NCI-H748 treated with DMSO at 0.1 percent for 48 hours (cell line): ENCODE measurements around the gene BRAT1.

Experiments used
- DNase-seq: peaks from one replicate; lab custom pipeline; 2025; lab: John Stamatoyannopoulos, UW

Gene BRAT1

DNA sequence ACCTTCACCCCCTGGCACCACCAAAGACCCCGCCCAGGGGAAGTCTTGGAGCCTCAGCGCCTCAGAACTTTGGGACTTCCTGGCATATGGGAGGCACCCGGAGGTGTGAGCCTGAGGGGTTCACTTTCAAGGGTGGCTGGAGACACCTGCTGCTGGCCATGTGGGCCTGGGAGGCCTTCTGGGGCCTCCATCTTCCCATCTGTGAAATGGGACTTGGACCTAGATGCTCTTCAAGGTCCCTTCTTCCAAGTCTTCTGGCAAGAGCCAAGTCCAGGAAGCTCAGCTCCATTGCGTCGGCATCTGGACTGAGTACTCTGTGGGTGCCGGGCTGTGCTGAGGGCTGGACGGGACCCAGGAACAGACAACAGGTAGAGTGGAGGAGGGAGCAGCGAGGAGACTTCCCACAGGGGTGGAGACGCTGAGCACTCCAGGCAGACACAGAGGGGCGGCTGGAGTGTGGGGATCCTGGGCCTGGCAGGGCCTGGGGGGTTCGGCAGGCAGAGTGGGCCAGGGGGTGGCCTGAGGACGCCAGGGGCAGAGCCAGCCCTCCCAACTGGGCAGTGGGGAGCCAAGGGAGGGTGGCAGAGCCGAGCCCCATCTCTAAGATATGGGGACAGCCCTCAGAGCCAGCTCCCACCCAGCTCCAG lies 45.1 kb downstream of the BRAT1 start:
- DNase-seq, result no peak

DNA sequence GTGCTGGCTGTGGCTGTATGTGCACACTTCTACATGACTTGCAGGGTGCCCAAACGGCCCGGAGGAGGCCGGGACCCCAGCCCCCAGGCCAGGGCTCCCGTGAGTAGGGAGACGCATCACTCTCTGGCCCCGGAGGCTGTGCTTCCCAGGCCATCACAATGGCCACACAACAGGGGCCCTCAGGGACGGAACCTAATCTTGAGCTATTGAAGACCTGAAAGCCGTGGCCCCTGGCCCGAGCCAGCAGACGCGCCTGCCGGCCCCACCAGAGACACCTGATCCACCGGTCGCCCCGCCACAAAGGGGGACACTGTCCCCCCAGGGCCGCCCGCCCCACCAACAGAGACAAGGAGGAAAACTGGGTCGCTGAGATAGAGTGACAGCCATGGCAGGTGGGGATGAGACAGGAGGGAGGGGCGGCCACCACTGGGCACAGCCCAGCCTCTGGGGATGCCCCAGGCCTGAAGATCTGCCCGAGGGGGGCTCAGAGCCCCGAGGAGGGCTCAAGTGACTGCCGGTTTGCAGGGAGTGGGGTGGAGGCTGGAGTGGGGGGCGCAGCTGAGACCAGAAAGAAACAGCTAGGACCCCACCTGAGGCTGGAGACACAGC lies 45.9 kb downstream of the BRAT1 start:
- DNase-seq, result no peak

DNA sequence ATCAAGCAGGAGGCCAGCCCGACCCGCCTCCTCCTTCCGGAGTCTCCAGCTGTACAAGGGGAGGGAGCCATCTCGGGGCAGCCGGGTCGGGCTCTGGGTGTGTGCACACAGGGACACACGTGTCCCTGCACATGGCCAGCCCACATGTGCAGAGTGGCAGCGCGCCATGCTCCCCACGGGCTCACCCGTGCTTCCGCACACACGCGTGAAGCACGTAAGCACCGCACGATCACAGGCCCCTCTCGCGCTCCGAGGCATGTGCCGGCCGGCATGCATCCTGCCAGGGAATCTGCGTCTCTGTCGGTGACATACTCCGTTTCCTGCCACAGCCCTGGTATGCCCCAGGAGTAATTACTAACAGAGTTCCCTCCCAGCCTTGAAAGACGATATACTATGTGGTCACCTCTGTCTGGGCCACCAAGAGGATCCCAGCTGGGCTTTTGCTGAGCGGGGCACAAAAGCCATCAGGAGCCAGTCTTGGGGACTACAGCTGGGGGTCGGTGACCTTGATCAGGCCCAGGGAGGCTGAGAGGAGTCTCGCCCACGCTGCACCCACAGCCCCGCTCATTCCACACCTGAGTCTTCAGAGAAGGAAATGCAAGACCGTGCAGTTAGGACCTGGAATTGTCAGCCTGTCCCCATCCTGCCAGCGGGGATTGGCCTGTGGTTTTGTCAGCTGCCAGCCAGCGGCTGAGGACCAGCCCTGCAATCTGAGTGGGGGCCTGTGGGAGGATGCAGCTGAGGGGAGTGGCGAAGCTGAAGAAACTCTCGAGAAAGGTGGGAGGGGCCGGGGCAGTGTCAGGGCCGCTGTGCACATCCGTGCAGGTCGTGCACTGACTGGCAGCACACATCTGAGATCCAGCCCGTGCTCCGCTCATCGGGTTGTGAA lies 46.8 kb downstream of the BRAT1 start:
- no peak for DNase-seq

DNA sequence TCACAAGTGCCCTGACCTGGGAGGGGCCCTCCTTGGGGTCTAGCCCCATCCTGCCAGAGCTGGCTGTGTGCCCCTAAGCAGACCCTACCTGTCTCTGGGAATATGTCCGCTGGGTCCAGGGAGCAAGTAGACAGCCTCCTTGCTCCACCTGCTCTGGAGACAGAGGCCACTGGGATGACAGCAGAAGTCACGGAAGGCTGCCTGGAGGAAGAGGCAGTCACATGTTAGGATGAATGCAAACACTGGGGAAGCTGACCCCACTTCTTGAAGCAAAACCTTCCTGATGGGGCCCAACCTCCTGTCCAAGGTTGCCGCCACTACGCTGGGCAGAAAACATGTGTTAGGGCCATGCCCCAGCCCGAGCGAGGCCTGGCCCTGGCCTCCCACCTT lies 47.4 kb downstream of the BRAT1 start:
- DNase-seq, result no peak

DNA sequence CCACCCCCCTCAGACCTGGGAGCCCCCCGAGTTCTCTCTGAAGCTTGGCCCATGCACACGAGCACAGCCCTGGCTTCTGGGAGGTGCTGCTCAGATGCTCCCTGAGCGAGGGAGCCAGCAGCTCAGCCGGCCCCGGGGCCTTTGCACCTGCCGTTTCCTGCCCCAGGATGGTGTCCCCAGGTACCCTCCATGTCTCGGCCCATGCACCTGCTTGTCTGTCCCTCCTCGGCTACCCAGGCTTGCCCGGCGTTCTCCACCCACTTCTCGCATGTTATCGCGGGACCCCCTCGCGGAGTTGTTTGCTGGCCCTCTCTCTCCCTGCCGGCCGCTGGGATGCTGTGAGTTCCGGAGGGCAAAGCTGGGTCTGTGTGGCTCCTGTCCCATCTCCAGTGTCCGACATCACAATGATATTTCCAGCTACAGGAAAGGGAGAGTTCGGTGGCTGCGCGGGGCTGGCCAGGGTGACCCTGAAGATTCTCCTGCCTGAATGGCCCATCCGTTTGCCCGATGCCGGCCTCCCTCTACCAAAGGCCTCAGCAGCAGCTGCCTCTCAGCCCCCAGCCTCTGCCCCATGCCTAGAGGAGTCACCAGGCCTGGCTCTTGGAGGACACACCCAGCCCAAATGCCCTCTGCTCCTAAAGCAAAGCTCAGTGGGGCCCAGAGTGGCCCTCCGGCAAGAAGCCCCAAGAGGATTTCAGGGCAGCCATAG lies 48.0 kb downstream of the BRAT1 start:
- DNase-seq, result no peak

DNA sequence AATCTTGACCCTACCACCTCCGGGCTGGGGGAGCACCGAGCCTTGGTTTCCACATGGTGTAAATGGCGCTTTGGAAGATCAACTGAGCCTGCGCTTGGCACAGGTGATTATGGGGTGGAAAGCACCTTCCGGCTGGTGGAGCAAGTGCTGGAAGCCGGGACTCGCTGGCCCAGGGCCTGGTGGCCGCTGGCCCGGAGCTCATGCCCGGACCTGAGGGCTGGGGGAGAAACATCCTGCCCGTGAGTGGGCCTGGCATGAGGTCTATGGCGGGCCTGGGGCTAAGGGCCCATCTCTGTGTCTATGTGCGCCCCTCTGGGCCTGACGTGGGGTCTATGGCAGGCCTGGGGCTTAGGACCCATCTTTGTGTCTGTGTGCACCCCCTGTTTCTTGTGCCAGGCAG lies 49.9 kb downstream of the BRAT1 start:
- DNase-seq, result no peak

DNA sequence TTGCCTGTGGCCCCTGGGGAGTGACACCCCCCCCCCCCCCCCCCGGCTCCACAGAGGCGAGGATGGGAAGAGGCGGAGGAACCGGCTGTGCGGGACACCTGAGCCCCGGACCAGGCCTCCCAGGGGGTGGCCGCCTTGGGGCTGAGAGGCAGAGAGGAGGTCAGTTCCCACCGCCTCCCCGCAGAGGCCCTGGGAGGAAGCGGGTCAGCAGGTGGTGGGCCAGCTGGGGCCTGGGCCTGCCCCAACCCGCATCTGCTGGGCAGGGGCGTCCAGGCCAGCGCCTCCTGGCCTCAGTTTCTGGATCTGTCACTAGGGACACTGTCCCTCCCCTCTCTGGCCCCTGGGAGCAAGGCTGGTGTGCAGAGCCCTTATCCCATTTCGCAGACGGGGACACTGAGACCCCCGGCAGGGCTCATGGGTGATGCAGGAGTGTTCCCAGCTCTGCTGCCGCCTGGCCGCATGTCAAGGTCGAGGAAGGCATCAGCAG lies 50.4 kb downstream of the BRAT1 start:
- no peak for DNase-seq

DNA sequence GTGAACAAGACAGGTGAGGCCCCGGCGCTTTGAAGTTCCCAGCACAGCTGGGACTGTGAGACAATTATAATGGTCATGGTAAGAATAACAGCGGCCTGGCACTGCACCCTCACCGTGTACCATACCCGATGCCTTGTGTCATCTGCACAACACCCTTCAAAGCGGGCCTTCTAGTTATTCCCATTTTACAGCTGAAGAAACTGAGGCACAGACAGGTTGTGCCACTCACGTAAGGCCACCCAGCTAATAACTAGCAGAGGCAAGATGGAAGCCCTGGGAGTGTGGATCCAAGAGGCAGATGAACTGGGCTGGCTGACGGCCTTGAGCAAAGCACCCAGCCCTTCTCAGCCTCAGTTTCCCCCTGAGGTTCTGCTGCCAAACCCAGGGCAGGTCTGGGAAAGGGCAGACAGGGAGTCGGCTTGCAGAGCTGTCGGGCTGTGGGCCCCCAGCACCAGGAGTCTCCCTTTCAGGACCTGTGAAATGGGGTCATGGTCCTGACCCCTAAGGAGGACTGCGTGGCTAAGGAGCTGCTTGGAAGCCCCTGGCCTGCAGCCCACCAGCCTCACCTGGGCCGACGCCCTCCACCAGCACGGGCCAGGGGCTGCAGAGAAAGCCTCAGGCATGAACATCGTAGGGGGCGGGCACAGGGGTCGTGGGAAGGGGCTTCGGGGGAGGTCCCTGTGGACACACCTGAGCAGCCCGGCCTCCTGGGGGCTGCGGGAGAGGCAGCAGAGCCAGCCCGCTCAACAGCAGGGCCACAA lies 51.0 kb downstream of the BRAT1 start:
- DNase-seq, result no peak

DNA sequence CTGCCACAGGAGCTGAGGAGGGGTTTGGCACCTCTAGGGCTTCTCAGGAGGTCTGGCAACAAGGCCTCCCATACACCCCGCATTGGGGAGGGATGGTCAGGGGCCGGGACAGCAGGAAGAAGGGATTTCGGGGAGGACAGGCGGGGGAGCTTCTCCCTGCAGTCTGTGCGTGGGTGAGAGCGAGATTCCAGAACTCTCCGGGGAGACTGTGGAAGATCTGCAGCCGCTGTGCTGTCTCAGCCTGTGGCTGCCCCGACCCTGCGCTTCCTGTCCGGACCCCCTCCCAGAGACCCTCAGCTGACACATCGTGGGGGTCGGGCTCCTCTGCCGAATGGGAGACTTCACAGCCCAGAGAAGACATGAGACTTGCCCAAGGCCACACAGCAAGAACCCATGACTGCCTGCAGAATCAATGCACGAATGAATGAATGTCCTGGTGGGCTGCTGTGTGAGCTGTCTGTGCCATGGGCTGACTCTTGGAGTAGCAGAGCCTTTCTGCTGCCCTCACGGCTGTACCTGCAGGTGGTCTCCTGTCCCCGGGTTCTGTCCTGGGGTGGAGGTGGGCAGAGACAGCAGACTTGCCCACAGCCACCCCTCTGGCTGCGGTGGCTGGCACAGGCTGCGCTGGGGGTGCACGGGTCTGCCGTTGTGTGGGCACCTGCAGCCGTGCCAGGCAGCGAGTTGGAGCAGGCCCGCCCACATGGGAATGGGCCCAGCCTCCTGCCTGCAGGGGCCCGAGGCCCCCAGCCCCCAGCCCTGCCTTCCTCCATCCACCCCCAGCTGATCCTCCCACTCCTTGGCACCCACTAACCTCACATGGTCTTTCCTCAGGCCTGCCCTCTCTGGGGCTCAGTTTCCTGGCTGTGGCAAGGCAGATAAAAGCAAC lies 52.0 kb downstream of the BRAT1 start:
- no peak for DNase-seq

DNA sequence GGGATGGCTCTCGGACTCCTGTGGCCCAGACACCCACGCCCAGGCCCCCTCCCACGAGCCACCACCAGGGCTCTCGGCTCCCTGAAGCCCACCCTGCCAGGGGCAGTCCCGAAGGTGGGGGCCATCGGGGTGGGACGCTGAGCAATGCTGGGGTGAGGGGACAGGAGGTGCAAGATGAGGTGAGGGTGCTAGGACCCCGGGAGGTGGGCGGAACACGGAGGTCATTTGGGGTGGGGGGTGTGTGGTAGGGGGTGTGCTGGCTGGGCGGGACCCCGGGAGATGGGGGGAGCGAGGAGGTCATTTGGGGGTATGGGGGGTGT lies 52.7 kb downstream of the BRAT1 start:
- DNase-seq, result no peak

DNA sequence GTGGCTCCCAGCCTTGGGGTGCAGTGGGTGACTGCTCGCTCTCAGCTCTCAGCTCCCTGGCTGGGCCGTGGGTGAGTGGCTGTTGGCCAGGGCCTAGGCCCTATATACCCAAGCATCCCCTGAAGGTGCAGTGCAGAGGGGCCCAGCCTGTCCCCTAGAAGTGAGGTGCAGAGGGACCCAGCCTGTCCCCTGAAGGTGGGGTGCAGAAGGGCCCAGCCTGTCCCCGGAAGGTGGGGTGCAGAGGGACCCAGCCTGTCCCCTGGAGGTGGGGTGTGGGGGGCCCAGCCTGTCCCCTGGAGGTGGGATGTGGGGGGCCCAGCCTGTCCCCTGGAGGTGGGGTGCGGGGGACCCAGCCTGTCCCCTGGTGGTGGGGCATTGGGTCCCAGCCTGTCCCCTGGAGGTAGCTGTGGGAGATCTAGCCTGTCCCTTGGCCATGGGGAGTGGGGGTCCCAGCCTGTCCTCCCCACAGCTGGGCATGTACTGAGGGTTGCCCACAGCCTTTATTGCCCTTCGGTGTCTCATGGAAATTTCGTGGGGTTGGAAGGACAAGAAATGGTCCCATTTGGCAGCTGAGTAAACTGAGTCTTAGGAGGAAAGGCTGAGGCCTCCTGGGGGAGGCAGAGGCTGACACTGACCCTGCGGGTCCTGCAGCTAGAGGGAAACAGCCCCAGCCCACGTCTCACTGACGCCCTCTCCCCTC lies 53.2 kb downstream of the BRAT1 start:
- DNase-seq, result no peak

DNA sequence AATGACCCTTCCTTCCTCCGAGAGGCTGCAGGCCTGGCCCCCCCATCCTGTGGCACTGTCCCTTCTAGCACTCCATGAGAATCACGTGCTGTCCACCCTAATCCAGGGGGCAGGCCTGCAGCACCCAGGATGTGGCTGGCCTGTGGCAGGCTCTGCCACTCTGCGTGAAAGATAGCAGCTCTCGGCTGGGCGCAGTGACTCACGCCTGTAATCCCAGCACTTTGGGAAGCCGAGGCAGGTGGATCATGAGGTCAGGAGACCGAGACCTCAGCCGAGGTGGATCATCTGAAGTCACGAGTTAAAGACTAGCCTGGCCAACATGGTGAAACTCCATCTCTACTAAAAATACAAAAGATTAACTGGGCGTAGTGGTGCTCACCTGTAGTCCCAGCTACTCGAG lies 54.6 kb downstream of the BRAT1 start:
- no peak for DNase-seq

DNA sequence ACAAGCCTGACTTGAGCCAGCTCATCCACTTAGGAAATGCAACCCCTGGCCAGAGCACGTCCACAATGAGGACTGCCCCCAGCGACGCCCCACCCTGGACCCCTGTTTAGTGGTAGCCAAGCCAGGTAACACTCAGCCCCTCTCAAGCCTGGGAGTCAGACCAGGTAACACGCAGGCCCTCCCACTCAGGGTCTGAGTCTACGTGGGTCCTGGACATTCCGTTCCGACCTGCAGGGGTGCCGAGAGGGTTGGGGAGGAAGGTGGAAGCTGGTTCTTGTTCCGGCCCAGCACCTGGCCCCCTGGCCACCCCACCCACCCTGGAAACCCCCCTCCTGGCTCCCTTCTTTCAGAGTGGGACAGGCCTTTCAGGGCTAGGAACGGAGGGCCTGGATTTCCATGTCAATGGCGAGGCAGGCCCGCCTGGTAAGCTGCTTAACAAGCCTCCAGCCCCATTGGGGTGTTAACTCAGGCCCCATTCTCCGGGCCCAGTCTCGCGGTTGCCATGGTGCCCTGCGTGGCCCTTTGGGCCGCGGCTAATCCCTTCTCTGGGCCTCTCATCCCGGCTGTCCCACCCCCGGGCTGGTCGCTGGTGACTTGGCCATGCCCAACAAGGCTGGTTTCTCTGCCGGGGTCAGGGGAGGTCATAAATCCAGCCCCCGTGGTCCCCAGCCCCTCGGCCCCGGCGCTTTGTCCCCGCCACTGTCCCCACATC lies 55.4 kb downstream of the BRAT1 start:
- DNase-seq, result no peak

DNA sequence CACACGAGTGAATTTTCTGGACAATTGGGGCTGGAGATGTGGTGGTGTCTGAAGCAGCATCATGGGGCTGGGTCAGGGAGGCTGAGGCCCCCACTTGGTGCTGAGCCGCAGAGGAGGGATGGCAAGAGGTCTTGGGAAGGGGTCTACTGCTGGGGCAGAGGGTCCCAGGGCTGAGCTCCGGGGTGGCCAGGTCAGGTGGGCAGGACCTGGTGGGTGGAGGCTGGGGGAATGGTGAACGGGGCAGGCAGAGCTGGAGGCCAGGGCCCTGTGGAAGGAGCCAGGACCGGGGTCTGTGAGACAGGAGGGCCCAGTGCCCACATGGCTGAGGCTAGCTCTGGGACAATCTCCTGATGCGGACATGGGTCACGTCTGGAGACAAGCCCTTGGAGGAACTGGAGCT lies 56.1 kb downstream of the BRAT1 start:
- no peak for DNase-seq

DNA sequence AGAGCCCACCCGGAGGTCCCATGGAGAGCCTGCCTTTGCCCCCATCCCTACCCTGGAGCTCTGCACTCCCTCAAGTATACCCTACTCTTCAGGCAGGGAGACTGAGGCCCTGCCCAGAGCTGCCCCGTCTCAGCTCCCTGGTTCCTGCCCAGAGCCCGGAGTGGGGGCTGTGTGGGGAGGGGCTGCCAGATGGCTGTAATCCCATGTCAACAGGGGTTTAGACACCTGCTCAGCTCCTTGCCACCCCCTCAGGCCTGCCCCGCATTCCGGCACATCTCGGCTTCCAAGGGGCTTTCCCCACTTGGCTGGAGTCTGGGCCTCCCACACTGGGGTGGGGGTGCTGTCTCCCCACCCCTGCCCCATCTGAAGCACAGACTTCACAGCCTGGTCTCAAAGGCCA lies 56.6 kb downstream of the BRAT1 start:
- no peak for DNase-seq

DNA sequence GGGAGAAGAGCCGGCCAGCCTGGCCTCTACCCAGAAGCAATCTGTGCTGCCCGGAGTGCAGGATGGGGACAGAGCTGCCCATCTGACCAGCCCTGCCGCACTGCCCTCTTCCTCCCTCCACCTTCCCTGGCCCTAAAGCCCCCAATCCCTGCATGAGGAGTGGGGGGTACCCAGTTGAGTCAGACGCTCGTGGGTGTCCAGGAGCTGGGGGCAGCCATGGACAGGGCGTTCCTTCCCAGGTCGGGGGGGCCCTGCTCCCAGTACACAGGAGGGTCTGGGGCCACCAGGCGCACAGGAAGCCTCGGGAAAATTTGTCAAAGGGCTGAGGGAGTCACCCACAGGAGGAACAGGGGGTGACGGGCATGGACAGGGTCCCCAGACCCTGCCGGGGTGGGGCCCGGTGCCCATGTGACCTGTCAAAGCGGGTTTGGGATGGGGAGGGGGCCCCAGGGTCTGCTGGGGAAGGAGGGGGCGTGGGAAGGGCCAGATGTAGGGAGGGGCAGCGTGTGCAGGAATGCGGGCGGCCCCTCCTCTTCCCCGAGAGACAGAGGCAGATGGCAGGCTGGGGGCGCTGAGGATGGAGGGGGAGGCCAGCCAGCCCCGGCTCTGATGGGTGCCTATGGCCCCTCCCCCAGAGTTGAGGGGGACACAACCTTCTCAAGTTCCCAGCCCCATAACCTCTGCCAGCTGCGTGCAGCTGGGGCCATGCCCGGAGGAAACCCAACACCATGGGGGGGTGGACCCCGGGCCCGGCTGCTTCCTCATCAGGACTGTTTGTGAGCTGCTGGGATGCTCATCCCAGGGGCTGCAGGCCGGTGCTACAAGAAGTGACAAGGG lies 57.6 kb downstream of the BRAT1 start:
- no peak for DNase-seq

DNA sequence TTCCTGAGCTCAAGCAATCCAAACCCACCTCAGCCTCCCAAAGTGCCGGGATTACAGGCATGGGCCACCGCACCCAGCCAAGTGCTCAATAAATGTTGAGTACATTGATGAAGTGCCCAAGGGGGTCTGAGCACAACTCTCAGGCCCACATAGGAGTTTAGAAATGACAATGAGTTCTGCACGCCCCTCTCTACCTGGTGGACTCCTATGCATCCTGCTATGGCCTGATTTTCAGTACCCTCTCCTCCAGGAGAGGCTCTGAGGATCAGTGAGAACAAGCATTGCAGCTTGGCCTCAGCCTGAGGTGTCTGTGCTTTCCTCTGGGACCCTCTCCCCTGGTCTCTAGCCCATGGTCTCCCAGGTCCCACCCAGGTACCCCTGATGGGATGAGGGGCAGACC lies 58.3 kb downstream of the BRAT1 start:
- DNase-seq, result no peak

DNA sequence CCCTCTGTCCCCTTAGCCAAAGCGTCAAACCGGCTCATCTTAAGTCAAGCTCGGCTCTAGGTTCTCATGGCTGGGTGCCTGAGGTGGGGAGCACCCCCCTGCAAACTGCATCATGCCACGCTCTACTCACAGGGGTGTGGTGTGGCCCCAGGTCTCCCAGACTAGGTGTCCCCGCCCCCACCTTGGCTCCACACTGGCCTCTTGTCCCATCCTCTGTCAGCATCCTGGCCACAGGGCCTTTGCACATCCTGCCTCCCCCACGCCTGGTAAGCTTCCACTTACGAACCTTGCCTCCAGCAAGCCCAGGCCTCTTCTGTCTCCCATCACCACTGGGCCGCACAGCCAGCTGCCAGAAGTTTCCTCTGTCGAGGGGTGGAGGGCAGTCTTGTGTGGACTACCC lies 58.9 kb downstream of the BRAT1 start:
- DNase-seq, result no peak
